ENCODE results near the gene TXNRD1. TPM values are rescaled to one million over a fixed set of nuclear protein-coding genes. Genes with fewer than 3 reads are reported as not detected.

TXNRD1 gene
- total RNA-seq, 1 donor from 2014 or later: 93.3 TPM

GRCh38 chr12:104350211-104351056 is 134.9 kb downstream of the TXNRD1 start:
- Mint-ChIP-seq H3K9me3 (no peaks in the 10 kb centered on the region), H3K36me3 (ENCODE audit: low read depth) (peaks cover 35% of the 10 kb centered on the region), H3K4me3 (no peak overlapping the region), H3K4me1 (ENCODE audit: low read depth) (no peaks in the 10 kb centered on the region), H3K27me3 (ENCODE audit: insufficient read depth) (no peaks in the 10 kb centered on the region), H3K27ac (no peak overlapping the region)
- DNase-seq (ENCODE audit: low spot score): no peak
- intact Hi-C loops (cut with micrococcal nuclease): no loop called here

GRCh38 chr12:104351057-104351983 is 135.7 kb downstream of the TXNRD1 start:
- H3K36me3 Mint-ChIP-seq (ENCODE audit: low read depth): peaks cover 34% of the 10 kb centered on the region
- H3K4me1 Mint-ChIP-seq (ENCODE audit: low read depth): no peaks in the 10 kb centered on the region
- no peak for DNase-seq (ENCODE audit: low spot score)
- no peak overlapping the region for H3K27ac Mint-ChIP-seq
- intact Hi-C loops (cut with micrococcal nuclease): no loop called here
- no peaks in the 10 kb centered on the region for H3K27me3 Mint-ChIP-seq (ENCODE audit: insufficient read depth)
- H3K4me3 Mint-ChIP-seq: no peak overlapping the region
- H3K9me3 Mint-ChIP-seq: no peaks in the 10 kb centered on the region

- no peaks in the 10 kb centered on the region for H3K27me3 Mint-ChIP-seq (ENCODE audit: insufficient read depth)
- no peaks in the 10 kb centered on the region for H3K4me1 Mint-ChIP-seq (ENCODE audit: low read depth)
- no peak overlapping the region for H3K4me3 Mint-ChIP-seq
- intact Hi-C loops (cut with micrococcal nuclease): no loop called here
- DNase-seq (ENCODE audit: low spot score): no peak
- H3K27ac Mint-ChIP-seq: no peak overlapping the region
- H3K9me3 Mint-ChIP-seq: no peaks in the 10 kb centered on the region
- peaks cover 34% of the 10 kb centered on the region for H3K36me3 Mint-ChIP-seq (ENCODE audit: low read depth)
Observed at GRCh38 chr12:104352106-104352713, 136.6 kb downstream of the TXNRD1 start.

- H3K27ac Mint-ChIP-seq: no peak overlapping the region
- no peaks in the 10 kb centered on the region for H3K9me3 Mint-ChIP-seq
- DNase-seq (ENCODE audit: low spot score): no peak
- peaks cover 26% of the 10 kb centered on the region for H3K36me3 Mint-ChIP-seq (ENCODE audit: low read depth)
- intact Hi-C loops (cut with micrococcal nuclease): no loop called here
- H3K4me1 Mint-ChIP-seq (ENCODE audit: low read depth): peaks cover 2% of the 10 kb centered on the region
- no peaks in the 10 kb centered on the region for H3K27me3 Mint-ChIP-seq (ENCODE audit: insufficient read depth)
- no peak overlapping the region for H3K4me3 Mint-ChIP-seq
Observed at GRCh38 chr12:104353012-104353981, 137.7 kb downstream of the TXNRD1 start.

GRCh38 chr12:104354167-104354867 is 138.7 kb downstream of the TXNRD1 start:
- Mint-ChIP-seq H3K27ac (no peak overlapping the region), H3K4me1 (ENCODE audit: low read depth) (peaks cover 7% of the 10 kb centered on the region), H3K9me3 (no peaks in the 10 kb centered on the region), H3K36me3 (ENCODE audit: low read depth) (peaks cover 20% of the 10 kb centered on the region), H3K27me3 (ENCODE audit: insufficient read depth) (no peaks in the 10 kb centered on the region), H3K4me3 (no peak overlapping the region)
- intact Hi-C loops (cut with micrococcal nuclease): no loop called here
- DNase-seq (ENCODE audit: low spot score): no peak

GRCh38 chr12:104354868-104355570 is 139.4 kb downstream of the TXNRD1 start:
- peaks cover 18% of the 10 kb centered on the region for H3K36me3 Mint-ChIP-seq (ENCODE audit: low read depth)
- no peak overlapping the region for H3K27ac Mint-ChIP-seq
- H3K4me1 Mint-ChIP-seq (ENCODE audit: low read depth): peaks cover 7% of the 10 kb centered on the region
- DNase-seq (ENCODE audit: low spot score): no peak
- H3K4me3 Mint-ChIP-seq: no peak overlapping the region
- no peaks in the 10 kb centered on the region for H3K9me3 Mint-ChIP-seq
- intact Hi-C loops (cut with micrococcal nuclease): no loop called here
- H3K27me3 Mint-ChIP-seq (ENCODE audit: insufficient read depth): no peaks in the 10 kb centered on the region

GRCh38 chr12:104355630-104356029 is 140.1 kb downstream of the TXNRD1 start:
- intact Hi-C loops (cut with micrococcal nuclease): no loop called here
- Mint-ChIP-seq H3K9me3 (no peaks in the 10 kb centered on the region), H3K4me1 (ENCODE audit: low read depth) (peaks cover 7% of the 10 kb centered on the region), H3K27me3 (ENCODE audit: insufficient read depth) (peaks cover 2% of the 10 kb centered on the region), H3K27ac (no peak overlapping the region), H3K4me3 (no peak overlapping the region), H3K36me3 (ENCODE audit: low read depth) (peaks cover 18% of the 10 kb centered on the region)
- no peak for DNase-seq (ENCODE audit: low spot score)

- Mint-ChIP-seq H3K4me1 (ENCODE audit: low read depth) (peaks cover 7% of the 10 kb centered on the region), H3K27ac (no peak overlapping the region), H3K9me3 (no peaks in the 10 kb centered on the region), H3K36me3 (ENCODE audit: low read depth) (peaks cover 12% of the 10 kb centered on the region), H3K27me3 (ENCODE audit: insufficient read depth) (peaks cover 2% of the 10 kb centered on the region), H3K4me3 (no peak overlapping the region)
- no peak for DNase-seq (ENCODE audit: low spot score)
- intact Hi-C loops (cut with micrococcal nuclease): no loop called here
Observed at GRCh38 chr12:104356231-104357115, 140.9 kb downstream of the TXNRD1 start.

GRCh38 chr12:104357421-104357952 is 141.9 kb downstream of the TXNRD1 start:
- Mint-ChIP-seq H3K4me1 (ENCODE audit: low read depth) (peaks cover 7% of the 10 kb centered on the region), H3K27ac (no peak overlapping the region), H3K9me3 (no peaks in the 10 kb centered on the region), H3K36me3 (ENCODE audit: low read depth) (peaks cover 8% of the 10 kb centered on the region), H3K27me3 (ENCODE audit: insufficient read depth) (peaks cover 2% of the 10 kb centered on the region), H3K4me3 (no peak overlapping the region)
- intact Hi-C loops (cut with micrococcal nuclease): no loop called here
- DNase-seq (ENCODE audit: low spot score): no peak

- Mint-ChIP-seq H3K36me3 (ENCODE audit: low read depth) (peaks cover 3% of the 10 kb centered on the region), H3K4me3 (no peak overlapping the region), H3K27me3 (ENCODE audit: insufficient read depth) (peaks cover 2% of the 10 kb centered on the region), H3K9me3 (no peaks in the 10 kb centered on the region), H3K27ac (no peak overlapping the region), H3K4me1 (ENCODE audit: low read depth) (peaks cover 7% of the 10 kb centered on the region)
- intact Hi-C loops (cut with micrococcal nuclease): loop anchor here (1.0 kb wide), 2 partner anchors 143 to 157 kb away; partner anchors contain the start of gene TXNRD1
- DNase-seq (ENCODE audit: low spot score): peak; percentile 58
Observed at GRCh38 chr12:104358353-104359003, 142.9 kb downstream of the TXNRD1 start.

Data from activated T-helper 1 cell treated with anti-CD3 and anti-CD28 coated beads, Interleukin-12 subunit alpha, Interleukin-12 subunit beta, Interleukin-2, Interleukin-4 antibody, amounts not matched to agents 30 ng/mL and 10 ng/mL and 1 ng/mL, durations not matched to agents 14 hours and 24 hours and 36 hours (primary cell).